DMS53 treated with DMSO at 0.1 percent for 48 hours (cell line): ENCODE data around the gene MOGAT1.

Experiments
- DNase-seq: peaks from one replicate; lab custom pipeline; 2025; ENCODE audit not compliant: unreplicated experiment; lab: John Stamatoyannopoulos, UW

MOGAT1 gene, protein sequence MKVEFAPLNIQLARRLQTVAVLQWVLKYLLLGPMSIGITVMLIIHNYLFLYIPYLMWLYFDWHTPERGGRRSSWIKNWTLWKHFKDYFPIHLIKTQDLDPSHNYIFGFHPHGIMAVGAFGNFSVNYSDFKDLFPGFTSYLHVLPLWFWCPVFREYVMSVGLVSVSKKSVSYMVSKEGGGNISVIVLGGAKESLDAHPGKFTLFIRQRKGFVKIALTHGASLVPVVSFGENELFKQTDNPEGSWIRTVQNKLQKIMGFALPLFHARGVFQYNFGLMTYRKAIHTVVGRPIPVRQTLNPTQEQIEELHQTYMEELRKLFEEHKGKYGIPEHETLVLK

DNA sequence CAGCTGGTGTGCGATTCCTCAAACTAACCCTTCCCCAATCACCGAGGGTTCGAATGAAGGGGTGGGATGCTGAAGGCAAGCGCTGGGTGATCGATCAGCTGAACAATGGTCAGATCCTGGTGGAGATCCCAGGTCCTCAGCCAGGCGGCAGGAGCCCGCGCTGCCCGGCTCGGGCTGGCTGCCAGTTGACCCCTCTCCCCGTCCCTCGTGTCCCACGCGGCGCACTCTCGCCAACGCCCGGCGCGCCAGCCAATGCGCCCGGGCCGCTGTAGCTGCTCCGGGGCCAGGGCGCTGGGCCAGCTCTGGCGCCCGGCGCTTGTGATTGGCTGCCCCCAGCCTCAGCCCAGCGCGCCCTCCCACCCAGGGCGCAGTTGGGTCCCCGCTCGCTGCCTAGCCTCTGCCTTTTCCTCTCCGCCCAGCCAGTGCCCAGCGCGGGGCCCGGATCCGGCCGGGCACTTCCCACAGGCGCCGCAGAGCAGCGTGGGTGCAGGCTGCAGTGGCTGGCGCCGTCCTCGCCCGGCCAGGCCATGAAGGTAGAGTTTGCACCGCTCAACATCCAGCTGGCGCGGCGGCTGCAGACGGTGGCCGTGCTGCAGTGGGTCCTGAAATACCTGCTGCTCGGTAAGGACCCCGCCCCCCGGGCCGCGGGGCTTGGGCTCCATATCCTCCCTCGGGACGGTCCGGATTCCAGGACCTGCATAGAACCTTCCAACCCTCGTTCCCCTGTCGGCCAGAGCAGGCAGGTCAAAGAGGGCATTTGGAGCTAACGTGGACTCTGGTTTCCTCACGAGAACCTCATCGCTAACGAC lies at the start of gene MOGAT1:
TSS of gene MOGAT1 (plus strand) at position 400 of the 809 bp plus-strand sequence. CDS start at position 528, 128 bp downstream.
- no peak for DNase-seq

DNA sequence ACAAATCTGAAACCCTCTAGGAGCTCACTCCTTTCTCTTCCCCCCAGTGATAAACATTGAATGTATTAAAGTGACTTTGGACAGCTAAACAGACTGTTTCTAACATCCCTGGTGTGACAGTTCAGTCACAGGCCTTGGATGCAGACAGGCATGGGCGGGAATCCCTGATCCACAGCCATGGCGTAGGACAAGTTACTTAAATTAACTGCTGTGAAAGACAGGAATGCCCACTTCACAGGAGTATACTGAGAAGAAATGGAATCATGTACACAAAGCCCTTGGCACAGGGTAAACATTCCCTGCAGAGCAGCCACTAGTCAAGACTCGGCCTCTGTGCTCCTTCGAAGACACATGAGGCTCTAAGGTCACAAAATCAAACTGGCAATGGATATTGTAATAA lies 49.6 kb upstream of the MOGAT1 start:
- DNase-seq, result no peak

DNA sequence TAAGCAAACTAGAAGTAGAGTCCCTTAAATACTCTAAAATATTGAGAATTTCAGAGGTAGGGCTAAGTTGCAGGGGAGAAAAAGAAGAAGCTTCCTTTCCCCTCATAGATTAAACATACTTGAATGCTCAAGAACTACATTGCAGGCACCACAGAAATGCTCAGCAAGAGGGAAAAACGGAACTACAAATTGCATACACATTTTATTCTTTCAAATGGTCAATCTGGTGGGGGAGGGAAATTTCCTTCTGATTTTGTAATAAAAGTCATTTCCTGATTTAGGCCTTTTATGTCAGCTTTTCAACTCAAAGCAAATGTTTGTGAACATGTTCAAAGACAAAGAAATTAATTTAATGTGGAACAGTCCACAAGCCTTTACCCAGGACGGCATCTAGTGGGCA lies 48.5 kb upstream of the MOGAT1 start:
- no peak for DNase-seq

DNA sequence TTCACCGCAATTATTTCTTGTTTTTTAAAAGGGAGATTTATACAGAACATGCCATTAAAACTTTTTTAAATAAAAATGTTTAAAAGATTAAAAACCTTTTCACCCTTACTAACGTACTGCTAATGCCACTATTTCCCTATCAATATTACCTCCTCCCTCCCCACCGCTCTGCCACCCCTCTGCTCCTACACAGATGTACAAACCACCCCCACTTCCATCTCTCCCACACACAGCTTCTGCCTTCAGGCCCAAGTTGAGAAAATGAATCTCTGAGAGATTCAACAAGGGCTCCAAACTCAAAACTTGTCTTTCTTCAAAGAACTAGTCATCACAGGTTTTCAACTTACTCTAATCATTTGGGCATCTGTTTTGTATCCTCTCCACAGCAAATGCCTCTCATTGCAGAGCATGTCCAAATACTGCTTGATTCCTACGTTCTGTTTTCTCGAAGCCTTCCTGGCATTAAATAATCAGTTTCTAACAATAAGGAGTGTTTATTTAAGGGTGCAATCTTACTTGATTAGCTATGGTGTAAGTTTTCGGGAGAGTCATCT lies 47.6 kb upstream of the MOGAT1 start:
- DNase-seq, result no peak

DNA sequence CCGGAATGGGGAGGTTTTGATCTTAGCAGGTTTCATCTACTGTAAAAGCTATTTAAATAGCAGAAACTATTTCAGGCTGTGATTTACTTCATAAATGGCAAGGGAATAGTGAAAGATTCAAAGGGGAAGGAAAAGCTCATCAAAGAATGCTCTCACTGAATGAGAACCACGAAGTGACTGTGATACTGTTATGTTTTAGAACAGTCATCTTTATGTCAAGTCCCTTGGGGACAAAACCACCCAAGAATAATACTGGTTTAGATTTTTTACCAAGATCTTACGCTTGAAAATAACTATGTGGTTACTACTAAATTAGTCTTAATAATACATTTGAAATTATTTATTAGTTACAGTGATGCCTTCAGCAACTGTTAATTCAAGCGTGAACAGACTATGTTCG lies 43.7 kb upstream of the MOGAT1 start:
- no peak for DNase-seq

DNA sequence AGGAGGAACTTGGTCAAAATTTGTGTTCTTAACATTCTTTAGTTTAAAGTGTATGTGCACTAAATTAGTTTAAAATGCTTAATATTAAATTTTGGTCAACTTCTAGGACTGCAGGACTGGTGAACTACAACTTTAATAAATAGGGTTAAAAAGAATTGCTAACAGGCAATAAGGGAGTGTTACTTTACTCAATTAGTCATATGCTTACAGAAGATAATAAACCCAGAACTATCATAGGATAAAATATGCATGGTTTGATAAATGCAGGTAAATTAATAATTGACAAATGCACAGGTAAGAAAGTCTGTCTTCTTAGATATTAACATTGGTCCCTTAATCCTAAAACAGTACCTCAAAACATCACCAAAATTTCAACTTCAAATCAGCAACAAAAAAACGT lies 36.2 kb upstream of the MOGAT1 start:
- no peak for DNase-seq

DNA sequence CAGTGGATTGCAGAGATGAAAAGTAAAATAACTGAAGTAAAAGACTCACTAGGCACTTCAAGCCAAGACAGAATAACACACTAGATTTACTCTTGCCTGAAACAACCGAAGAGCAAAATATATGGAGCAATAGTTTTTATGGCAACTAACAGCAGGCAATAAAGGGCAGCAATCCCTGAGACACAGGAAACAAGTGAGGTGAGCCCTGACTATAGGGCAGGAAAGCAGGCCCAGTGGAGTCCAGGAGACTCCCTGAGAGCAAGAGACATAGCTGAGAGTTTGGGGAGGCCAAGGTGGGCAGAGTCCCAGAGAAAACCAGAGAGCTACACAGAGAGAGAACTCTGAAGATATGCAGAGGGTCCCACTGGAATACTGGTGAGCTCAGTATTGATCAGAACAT lies 34.4 kb upstream of the MOGAT1 start:
- DNase-seq, result no peak

DNA sequence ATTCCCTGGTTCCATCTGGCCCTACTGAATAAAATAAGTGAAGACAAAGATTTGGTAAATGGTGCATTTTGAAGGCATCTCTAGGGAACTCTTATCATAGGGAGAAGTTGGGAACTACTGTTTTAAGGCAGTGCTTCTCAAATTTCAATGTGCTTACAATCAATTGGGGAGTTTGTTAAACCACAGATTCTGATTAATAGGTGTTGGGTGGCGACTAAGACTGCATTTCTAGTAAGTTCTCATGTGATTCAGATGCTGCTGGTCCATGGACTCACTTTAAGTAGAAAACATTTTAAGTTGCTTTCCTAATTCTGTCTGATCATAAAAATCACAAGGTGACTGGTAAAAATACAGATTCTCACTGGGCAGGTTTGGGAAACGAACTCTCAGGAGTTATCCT lies 30.1 kb upstream of the MOGAT1 start:
- DNase-seq, result no peak

DNA sequence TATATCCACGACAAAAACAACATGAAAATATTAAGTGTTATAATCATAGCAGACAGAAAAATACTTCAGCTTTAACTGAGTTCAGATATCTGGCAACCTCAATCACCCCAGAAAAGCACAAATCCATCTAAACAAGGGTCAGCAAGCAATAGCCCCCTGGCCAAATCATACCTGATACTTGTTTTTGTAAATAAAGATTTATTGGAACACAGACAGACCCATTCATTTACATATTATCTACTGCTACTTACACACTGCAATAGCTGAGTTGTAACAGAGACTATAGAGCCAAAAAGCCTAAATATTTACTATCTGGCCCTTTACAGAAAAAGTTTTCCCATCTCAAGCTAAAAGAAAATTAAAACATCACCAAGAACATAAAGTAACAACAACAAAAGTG lies 28.3 kb upstream of the MOGAT1 start:
- DNase-seq, result no peak

DNA sequence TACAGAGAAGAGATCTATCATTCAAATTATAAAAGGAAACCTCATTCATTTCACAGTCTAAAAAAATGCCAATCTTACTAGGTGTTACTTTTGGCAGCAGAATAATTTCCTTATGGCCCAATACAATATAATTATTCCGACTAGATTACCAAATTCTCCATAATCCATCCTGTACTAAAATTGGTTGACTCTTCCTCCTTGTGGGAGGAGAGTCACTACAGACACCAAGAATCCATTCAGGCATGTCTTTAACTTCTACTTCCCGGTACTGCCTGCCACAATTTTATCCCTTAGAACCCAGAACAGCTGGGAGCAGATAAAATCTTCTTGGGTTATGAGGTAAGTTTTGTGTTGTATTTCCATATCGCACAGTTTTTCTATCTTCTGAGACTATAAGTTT lies 25.4 kb upstream of the MOGAT1 start:
- DNase-seq, result no peak

DNA sequence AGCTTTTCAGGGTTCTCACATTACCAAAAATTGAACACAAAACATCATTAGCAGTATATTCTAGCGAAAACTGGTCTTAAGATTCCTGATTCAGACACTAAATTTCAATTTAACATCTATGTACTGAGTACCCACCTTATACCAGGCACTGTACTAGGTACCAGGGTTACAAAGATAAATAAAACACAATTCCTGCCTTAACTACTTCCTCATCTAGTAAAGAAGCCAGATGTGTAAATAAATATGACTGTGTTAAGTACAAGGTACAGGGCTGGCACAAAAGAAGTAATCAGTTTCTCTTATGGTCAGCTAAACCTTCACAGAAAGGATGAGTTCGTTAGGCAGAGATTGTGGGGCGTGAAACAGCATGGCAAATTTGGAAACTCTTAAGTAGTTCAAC lies 21.7 kb upstream of the MOGAT1 start:
- no peak for DNase-seq

DNA sequence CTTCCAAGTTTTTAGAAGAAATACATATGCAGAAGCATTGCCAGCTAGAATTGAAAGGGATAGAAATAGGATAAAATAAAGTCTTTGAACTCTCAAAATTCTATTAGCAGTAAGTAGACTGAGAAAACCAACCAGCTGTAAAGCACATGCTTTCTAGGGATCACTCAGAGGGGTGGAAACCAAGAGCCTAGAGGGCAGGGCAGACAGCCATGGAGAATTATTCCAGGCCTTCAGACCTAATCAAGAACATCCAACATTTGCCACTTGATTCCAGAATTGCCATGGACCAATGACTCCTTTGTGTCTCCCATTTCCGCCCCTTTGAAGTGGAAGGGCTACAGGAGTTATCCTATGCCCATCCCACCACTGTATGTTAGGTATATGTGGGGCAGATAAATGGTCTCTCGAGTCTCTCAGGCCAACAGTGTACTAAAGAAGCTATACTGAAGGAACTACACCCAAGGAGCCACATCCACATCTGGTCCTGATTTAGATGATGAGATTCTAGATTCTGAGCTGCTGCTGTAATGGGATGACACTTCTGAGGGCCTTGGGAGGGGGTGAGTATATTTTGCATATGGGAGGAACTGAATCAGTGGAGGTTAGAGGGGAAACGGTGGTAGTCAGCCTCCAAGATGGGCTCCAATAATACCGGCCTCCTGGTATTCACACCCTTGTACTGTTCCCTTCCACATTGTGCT lies 19.6 kb upstream of the MOGAT1 start:
- DNase-seq, result no peak

DNA sequence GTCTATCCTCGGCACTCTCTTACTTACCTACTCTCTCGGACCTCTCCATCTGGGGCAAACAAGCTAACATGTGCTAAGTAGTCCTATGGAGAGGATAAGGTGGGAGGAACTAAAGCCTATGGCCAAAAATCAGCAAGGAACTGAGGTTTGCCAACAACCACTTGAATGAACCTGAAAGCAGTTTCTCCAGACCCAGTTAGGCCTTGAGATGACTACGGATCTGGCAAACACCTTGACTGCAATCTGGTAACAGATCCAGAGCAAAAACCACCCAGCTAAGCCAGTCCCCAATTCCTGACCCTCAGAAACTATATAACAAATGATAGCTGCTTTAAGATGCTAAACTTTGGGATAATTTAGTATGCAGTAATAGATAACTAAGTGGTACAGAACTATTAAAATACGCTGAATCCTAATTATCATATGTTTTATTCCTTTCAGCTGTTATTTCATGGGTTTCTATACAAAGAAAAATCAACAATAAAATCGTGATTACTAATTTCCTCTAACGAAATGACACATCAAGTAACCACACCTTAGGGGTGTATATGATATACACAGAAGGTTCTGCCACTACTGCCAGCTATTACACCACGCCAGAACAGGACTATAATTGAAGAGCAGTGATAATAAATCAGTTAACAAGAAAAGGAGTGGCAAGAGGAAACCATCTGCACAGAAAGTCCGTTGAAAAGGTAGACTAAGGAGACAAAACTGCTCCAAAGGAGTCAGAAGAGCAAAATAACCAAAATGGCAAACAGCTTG lies 18.8 kb upstream of the MOGAT1 start:
- no peak for DNase-seq

DNA sequence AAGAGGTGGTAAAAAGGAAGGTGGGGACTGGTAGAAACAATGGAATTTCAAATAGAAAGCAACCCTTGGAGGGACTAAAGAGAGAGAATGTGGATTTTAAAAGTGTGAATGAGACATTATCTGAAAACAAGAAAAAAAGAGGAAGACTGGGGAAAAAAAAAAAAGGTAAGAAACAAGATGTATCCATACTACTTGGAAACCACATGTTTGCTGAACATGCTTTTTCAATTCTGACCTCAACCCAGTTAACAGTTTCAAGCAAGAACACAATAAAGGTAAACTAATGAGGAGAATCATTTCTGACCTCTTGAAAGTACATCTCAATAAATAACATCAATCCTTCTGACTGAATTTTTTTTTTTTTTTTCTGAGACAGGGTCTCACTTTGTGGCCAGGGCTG lies 18.2 kb upstream of the MOGAT1 start:
- DNase-seq, result no peak

DNA sequence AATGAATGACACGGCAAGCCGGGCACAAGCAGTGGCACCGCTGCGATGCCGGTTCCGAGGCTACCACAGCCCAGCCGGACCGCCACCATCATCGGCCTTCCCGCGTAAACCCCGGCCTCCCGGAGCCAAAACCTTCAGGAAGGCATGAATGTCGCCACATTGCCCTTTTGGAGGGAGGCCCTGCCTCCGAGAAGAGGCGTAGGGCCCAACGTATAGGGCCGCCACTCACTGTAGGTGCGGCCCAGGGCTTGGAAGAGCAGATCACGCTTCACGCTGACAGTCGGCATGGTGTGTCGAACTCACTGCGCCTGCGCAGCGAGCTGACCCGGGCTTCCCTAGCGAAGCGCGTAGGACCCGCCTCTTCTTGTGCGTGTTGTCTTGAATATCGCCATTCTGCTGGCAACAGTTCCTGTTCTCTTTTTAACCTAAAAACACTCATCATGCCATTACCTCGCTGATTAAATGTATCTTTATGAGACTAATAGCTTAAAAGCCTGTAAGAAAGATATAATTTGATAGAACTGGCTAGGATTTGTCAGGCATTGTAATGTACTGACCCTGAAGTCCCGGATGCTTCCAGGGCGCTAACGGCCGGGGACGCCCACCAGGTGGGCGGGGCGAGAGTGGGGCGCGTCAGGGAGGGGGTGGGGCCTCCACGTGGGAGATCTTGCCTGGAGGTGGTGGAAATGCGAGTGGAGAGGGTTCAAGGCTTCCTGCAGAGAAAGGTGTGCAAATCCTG lies 15.5 kb upstream of the MOGAT1 start, which contains the start of gene FARSB:
TSS of gene FARSB (minus strand) at position 306 of the 739 bp plus-strand sequence. CDS start at position 287, 19 bp downstream.
- DNase-seq, result peak; percentile 77

DNA sequence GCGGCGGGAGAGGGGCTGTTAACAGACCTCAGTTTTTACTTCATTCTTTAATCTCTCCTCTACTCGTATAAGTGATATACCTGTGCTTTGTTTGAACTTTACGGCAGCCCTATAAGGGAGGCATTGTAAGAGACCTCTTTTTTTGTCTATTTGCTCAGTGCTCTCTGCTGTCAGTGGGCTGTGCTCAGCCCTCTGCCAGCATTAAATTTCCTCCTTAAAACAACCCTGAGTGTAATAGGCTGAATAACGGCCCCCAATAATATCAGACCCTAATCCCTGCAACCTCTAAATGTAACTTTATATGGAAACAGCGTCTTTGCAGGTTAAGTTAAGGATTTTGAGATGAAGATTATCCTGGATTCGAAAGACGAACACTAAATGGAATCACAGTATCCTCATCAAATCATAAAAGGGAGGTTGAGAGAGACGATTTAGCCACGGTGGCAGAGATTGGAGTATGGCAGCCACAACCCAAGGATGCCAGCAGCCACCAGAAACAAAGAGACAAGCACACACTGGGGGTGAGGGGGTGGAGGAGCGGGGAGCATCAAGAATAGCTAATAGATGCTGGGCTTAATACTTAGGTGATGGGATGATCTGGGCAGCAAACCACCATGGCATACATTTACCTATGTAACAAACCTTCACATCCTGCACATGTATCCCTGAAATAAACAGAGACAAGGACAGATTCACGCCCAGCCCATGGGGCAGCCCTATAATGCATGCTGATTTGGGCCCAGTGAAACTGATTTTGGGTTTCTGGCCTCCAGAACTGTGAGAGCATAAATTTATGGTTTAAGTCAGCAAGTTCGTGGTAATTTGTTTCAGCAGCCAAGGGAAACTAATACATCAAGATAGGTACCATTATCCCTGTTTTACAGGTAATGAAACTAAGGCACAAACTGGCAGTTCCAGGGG lies 14.7 kb upstream of the MOGAT1 start:
- no peak for DNase-seq

DNA sequence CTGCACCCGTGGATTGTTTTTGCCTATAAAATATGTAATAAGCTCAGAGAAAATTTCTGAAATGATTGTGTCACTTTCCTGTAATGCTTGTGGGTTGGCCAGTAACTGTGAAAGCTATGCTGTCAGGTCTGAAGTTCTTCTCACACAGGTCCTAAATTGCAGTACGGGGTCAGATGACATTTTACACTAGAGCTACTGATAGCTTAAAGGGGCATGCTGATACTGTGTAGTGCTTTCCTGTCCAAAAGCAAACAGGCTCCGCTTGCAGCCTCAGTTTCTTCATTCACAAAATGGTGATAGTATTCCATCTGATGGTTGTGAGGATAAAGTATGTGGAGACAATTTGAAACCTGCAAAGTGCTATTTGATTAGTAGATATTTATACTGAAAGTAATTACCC lies 8.0 kb upstream of the MOGAT1 start:
- DNase-seq, result no peak

DNA sequence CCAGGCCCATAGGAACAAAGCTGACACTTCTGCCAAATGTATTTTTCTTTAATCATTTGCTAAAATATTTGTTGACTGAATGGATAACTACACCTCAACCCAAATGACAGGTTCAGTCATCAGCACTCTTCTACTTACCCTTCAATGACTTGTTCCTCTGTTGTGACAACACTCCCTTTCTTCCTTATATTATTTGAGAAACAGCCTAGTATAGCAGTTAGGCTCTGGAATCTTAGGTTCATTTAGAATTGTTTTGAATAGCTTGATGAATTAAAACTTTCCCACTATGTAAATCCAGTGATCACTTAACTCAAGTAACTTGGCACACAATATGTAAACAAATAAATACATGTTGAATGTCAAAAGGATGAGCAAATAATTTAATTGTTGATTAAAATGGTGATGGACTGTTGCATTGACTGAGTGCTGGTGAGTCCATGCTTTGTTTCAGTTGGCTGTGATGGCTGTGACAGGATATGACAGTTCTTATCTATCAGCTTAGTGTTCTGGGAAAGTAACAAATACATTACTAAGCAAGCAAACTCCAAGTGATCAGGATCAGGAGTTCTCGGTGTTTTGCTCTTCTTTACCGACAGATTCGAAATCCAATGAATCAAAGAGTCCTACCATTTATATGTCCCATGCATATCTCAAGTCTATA lies 2.8 kb upstream of the MOGAT1 start:
- DNase-seq, result no peak
